Mucosa of descending colon (tissue), 3 donors: Measurements from ENCODE around the gene CLTA. TPM values are rescaled to one million over a fixed set of nuclear protein-coding genes. Genes with fewer than 3 reads are reported as not detected.

ENCODE experiments used
- ATAC-seq: fragments of 200-7000 bp; cut with Tn5 transposase; one replicate; pipeline ENCODE4 v1.9.1; 2020; ENCODE audit warnings: mild to moderate bottlenecking, moderate library complexity
- DNase-seq, 3 donors: peaks; one replicate each; pipeline ENCODE4 v3.0.0-alpha.2; 2020
- H3K36me3 ChIP-seq: fragments of 200-600 bp; one replicate; pipeline ENCODE4 v1.8.0; 2021; ENCODE audit warnings: low read depth, mild to moderate bottlenecking
- H3K4me1 ChIP-seq: fragments of 200-600 bp; one replicate; pipeline ENCODE4 v1.8.0; 2021; ENCODE audit warnings: low read depth, mild to moderate bottlenecking
- H3K4me3 ChIP-seq: fragments of 200-600 bp; one replicate; pipeline ENCODE4 v1.8.0; 2021; ENCODE audit warnings: mild to moderate bottlenecking
- H3K9me3 ChIP-seq: fragments of 200-600 bp; one replicate; pipeline ENCODE4 v1.8.0; 2021; ENCODE audit warnings: mild to moderate bottlenecking
- intact Hi-C, 2 donors: fragments of 100-400 bp; cut with DNase I in 1 of 2; cut with micrococcal nuclease in 1 of 2; formaldehyde crosslinking; loops; one replicate each; pipeline versions ENCODE4 v1.11.0 to v1.11.1; 2022; cut with DNase I, micrococcal nuclease
- total RNA-seq, 3 donors: library from RNA; stranded (reverse); fragmentation: NEBNext Ultra II Directional in 2 of 3; extraction: Animal tissue kit (Norgen Biotek cat#: 25700) in 2 of 3; gene quantifications; one replicate each; pipeline versions ENCODE4 v1.2.1 to v1.2.4, GENCODE V29; 2021 to 2023
- TF ChIP-seq, protein P1 (sequence below): fragments of 200-600 bp; IDR thresholded peaks from one replicate; pipeline ENCODE4 v1.8.0; 2022; ENCODE audit warnings: antibody characterized with exemption, mild to moderate bottlenecking
- donor health status: DM: no; HTN: no; CAD: no; lungs with moderate emphysema.
- donor health status: DM: no; HTN: no; CAD: no.
- donor health status: DM: no; HTN: yes; CAD: no.

The CLTA gene
- total RNA-seq, 3 donors from 2014 or later = 165 to 206 (median 174) TPM

DNA sequence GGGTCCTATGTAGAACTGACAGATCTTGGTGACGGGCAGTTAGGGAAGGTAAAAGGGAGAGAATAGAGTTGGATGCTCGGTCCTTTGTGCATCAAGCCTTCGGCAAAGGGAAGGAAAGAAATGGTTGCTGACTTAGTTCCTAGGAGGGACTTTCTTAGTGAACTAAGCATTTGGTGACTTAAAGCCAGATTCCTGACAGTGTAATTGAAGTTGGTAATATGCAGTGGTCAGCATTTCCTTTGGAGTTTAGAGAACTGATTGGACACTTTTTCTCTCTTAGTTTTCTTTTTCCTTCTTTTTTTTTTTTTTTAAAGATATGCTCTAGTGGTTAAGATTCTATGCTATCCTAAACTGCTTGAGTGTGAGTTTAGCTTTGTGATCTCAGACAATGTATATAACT is 2.3 kb downstream of the CLTA start:
- no peak overlapping the region for H3K4me3 ChIP-seq

DNA sequence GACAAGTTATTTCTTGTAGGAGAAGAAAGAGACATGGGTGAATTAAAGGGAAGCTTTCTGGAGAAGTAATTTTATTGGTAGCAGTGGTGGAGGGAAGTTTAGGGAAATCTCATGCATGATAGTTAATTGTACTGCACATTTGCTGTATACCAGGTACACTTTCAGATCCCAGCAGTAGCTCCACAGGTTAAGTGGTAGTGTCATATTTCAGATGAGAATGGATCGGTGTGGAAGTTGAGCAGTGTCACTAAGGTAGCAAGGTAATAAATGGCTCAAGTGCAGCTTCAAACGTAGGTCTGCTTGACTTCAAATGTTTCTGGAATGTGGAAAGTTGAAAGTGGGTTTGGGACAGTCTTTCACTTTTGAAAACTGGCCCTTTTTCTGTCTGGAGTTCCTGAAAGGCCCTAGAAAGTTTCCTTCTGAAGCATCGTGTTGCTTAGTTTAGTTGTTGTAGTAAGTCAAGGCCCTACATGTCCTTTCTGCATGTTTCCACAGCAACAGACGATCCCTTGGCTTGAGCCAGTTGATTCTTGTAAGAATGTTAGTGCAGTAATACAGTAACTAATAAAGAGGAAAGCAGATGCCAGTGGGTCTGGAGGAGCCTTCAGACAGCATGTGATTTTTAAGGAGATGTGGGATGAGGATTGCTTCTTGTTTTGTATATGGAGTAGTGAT is 3.7 kb downstream of the CLTA start:
- Histone ChIP-seq H3K36me3 (no peaks in the 10 kb centered on the region), H3K9me3 (no peaks in the 10 kb centered on the region), H3K4me3 (no peak overlapping the region), H3K4me1 (peaks cover 28% of the 10 kb centered on the region)
- intact Hi-C loops = no loop called here
- DNase-seq = no peak
- no peak for ATAC-seq
- TF ChIP-seq, protein P1, sequence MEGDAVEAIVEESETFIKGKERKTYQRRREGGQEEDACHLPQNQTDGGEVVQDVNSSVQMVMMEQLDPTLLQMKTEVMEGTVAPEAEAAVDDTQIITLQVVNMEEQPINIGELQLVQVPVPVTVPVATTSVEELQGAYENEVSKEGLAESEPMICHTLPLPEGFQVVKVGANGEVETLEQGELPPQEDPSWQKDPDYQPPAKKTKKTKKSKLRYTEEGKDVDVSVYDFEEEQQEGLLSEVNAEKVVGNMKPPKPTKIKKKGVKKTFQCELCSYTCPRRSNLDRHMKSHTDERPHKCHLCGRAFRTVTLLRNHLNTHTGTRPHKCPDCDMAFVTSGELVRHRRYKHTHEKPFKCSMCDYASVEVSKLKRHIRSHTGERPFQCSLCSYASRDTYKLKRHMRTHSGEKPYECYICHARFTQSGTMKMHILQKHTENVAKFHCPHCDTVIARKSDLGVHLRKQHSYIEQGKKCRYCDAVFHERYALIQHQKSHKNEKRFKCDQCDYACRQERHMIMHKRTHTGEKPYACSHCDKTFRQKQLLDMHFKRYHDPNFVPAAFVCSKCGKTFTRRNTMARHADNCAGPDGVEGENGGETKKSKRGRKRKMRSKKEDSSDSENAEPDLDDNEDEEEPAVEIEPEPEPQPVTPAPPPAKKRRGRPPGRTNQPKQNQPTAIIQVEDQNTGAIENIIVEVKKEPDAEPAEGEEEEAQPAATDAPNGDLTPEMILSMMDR = no peak

More for the DNA sequence above, 2.3 kb downstream of the CLTA start:
- Histone ChIP-seq H3K36me3 (no peaks in the 10 kb centered on the region), H3K4me1 (peaks cover 28% of the 10 kb centered on the region), H3K9me3 (no peaks in the 10 kb centered on the region)
- ATAC-seq (no peak), DNase-seq (no peak)
- intact Hi-C loops = no loop called here
- TF ChIP-seq, protein P1 = no peak

DNA sequence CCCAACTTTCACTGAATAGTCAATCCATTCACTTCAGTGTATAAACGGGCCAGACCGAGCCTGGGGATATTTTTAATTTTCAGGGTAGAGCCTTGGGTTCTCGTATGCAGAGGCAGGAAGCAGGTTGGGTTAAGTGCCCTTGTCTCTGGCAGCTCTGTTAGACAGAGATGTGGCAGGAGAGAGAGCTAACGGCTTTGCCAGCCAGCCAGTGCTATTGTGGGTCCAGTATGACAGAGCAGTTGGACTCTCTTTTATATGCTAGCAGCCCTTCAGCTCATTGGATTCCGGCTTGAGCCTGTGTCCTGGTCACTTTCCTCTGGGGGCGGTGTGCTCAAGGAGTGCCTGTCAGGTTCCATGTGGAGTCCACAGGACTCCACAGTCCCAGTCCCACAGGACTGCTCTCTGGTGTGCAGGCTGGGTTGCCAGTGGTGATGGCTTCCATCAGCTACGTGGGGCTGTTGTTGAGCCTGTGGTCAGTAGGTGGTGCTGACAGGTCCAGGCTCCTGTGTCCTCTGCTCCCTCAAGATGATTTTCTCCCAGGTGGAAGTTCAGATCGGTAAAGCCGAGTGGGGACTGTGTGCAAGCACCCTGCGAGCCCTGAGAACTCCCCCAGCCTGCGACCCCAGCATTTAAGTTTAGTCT is 14.3 kb downstream of the CLTA start:
- Histone ChIP-seq H3K4me1 (no peaks in the 10 kb centered on the region), H3K9me3 (no peaks in the 10 kb centered on the region), H3K36me3 (peaks cover 21% of the 10 kb centered on the region), H3K4me3 (no peak overlapping the region)
- ATAC-seq (peak; percentile 64), DNase-seq (no peak)
- TF ChIP-seq, protein P1 = no peak
- intact Hi-C loops = no loop called here

DNA sequence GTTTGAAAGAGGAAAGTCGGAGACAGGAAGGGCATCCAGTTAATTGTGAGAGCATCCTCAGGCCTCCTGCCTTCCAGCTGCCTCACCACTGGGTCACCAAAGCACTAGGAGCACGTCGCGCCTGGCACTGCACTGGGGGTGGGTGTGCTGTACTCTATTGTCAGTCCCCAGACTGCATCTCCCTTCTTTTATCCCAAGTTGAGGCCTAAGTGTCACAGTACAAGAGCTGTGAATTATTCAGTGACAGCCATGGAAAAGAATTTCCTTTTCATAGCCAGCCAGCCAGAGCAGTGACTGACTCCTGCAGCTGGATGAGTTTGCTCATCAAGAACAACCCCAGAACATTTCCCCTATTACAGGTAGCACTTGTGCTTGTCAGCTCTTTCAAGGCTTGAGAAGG is 16.3 kb downstream of the CLTA start:
- no peaks in the 10 kb centered on the region for H3K4me1 ChIP-seq
- H3K9me3 ChIP-seq = no peaks in the 10 kb centered on the region
- intact Hi-C loops = no loop called here
- no peak for ATAC-seq
- TF ChIP-seq, protein P1 = no peak
- DNase-seq = no peak
- peaks cover 21% of the 10 kb centered on the region for H3K36me3 ChIP-seq
- no peak overlapping the region for H3K4me3 ChIP-seq

DNA sequence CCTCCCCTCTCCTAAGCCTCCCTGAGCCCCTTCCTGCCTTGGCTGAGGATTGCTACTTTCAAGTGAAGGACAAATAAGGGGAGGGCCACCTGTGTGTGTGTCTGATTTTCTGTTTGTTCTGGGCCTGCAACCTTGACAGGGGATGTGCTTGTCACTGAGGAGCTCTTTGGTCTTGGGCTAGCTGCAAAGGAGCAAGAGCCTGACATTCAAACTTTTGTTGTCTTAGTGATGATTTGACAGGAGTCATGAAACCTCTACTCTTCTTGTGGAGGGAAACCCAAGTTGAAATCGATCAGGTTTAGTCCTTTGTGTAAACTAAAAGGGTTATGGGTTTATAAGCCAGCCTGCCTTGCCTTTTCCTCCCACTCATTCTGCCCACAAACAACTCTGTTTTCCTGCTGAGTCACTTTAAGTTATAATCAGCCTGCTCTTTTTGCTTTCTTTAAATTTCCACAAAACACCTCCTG is 16.9 kb downstream of the CLTA start:
- H3K9me3 ChIP-seq = no peaks in the 10 kb centered on the region
- no peak overlapping the region for H3K4me3 ChIP-seq
- DNase-seq (no peak), ATAC-seq (no peak)
- no peaks in the 10 kb centered on the region for H3K4me1 ChIP-seq
- intact Hi-C loops = no loop called here
- peaks cover 21% of the 10 kb centered on the region for H3K36me3 ChIP-seq
- TF ChIP-seq, protein P1 = no peak
